ENCODE results near the gene CDKN1C. TPM values are rescaled to one million over a fixed set of nuclear protein-coding genes. Genes with fewer than 3 reads are reported as not detected.

CDKN1C gene
- polyA plus RNA-seq, 1 donor from 2014 or later, result 36.7 TPM

DNA sequence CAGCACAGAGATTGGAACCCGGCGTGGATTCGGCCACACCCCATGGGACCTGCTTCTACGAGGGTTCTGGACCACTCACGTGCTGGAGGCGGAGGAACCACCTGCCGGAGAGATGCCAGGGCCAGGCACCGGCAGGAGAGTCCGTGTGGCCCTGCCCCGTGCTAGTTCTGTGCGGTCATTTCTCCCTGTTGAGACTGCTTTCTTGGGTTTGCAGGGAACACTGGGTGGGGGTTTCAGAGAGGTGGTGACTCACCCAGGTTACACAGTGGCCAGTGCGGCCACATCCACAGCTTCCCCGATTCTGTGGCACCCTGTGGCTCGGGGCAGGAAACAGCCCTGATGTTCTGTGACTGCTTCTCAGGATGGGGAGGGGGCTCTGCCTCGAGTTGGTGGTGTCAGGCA lies 47.3 kb upstream of the CDKN1C start:
- Histone ChIP-seq H3K4me3 (ENCODE audit: low read length) (no peak overlapping the region), H3K27me3 (ENCODE audit: insufficient read depth, low read depth, low read length) (peaks cover 43% of the 10 kb centered on the region), H3K27ac (ENCODE audit: low read length) (no peak overlapping the region), H4K20me1 (ENCODE audit: insufficient read depth) (no peaks in the 10 kb centered on the region), H3F3A (ENCODE audit: insufficient read depth, low read length, poor library complexity, severe bottlenecking) (no peaks in the 10 kb centered on the region), H3K9ac (ENCODE audit: low read length) (no peak overlapping the region), H3K9me3 (ENCODE audit: low read length) (peaks cover 5% of the 10 kb centered on the region), H3K79me2 (replicated peaks; ENCODE audit: insufficient read depth, low read length) (no peaks in the 10 kb centered on the region), H3K36me3 (ENCODE audit: insufficient read depth, low read length) (no peaks in the 10 kb centered on the region), H2AFZ (ENCODE audit: low read depth, low read length) (no peak overlapping the region), H3K4me2 (ENCODE audit: low read length) (no peak overlapping the region), H3K9me2 (ENCODE audit: insufficient read depth, low read length) (no peaks in the 10 kb centered on the region)
- TF ChIP-seq EP300 (conservative IDR thresholded peaks at IDR 0.05; ENCODE audit: poor library complexity, severe bottlenecking) (no peak), POLR2AphosphoS5 (IDR thresholded peaks at IDR 0.05) (no peak), SMC3 (conservative IDR thresholded peaks at IDR 0.05; ENCODE audit: poor library complexity) (no peak), RAD21 (conservative IDR thresholded peaks at IDR 0.05) (no peak), TAF1 (IDR thresholded peaks at IDR 0.05; ENCODE audit: low read depth) (no peak), EZH2 (IDR thresholded peaks at IDR 0.05; ENCODE audit: borderline replicate concordance, insufficient read depth, low read length, poor library complexity, severe bottlenecking) (no peak)
- TF ChIP-seq, protein P1, sequence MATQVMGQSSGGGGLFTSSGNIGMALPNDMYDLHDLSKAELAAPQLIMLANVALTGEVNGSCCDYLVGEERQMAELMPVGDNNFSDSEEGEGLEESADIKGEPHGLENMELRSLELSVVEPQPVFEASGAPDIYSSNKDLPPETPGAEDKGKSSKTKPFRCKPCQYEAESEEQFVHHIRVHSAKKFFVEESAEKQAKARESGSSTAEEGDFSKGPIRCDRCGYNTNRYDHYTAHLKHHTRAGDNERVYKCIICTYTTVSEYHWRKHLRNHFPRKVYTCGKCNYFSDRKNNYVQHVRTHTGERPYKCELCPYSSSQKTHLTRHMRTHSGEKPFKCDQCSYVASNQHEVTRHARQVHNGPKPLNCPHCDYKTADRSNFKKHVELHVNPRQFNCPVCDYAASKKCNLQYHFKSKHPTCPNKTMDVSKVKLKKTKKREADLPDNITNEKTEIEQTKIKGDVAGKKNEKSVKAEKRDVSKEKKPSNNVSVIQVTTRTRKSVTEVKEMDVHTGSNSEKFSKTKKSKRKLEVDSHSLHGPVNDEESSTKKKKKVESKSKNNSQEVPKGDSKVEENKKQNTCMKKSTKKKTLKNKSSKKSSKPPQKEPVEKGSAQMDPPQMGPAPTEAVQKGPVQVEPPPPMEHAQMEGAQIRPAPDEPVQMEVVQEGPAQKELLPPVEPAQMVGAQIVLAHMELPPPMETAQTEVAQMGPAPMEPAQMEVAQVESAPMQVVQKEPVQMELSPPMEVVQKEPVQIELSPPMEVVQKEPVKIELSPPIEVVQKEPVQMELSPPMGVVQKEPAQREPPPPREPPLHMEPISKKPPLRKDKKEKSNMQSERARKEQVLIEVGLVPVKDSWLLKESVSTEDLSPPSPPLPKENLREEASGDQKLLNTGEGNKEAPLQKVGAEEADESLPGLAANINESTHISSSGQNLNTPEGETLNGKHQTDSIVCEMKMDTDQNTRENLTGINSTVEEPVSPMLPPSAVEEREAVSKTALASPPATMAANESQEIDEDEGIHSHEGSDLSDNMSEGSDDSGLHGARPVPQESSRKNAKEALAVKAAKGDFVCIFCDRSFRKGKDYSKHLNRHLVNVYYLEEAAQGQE (IDR thresholded peaks at IDR 0.05; ENCODE audit: borderline replicate concordance), result no peak

DNA sequence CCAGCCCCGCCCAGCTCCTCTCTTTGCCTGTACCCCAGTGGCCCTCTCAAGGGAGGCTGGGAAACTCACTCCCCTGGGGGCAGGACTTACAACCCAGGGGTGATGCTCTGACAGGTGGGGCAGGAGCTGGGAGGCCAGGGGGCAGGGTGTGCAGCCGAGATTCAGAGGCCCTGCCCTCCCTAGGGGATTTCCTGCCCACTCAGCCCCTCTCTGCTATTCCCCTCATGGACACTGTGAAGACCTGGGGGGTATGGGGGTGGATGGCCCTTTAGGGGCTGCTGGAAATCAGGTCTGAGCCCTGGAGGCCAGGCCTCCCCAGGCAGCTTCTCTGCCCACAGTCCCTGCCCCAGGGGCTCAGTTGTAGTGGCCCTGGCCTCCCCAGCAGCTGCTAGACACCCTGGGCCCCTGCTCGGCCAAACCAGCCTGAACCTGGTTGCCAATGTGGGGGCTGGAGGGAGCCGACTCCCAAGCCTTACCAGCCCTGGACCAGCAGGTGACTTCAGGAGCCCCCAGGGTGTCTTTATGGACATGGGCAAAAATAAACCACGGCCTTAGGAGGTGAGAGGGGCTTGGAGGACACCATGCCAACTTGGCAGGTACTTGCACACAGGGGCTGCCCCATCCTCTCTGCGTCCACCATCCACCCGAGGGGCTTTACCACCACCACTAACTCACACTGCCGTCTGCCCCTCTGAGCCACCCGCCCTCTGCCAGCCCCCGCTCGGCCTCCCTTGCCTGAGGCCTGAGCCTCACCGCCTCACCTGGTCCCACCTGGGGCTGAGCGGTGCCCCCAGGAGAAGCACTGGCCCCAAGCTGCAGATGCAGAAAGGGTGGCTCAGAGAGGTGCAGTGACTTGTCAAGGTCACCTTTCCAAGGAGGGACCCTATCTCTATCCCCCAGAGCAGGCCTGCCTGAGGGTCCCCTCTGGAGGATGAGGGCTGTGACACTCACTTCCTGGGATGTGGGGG lies 46.5 kb upstream of the CDKN1C start:
- TF ChIP-seq EP300 (conservative IDR thresholded peaks at IDR 0.05; ENCODE audit: poor library complexity, severe bottlenecking), result no peak
- TF ChIP-seq EZH2 (IDR thresholded peaks at IDR 0.05; ENCODE audit: borderline replicate concordance, insufficient read depth, low read length, poor library complexity, severe bottlenecking), result no peak
- Histone ChIP-seq H3K9me2 (ENCODE audit: insufficient read depth, low read length) (no peaks in the 10 kb centered on the region), H3K9me3 (ENCODE audit: low read length) (no peaks in the 10 kb centered on the region), H3K4me3 (ENCODE audit: low read length) (no peak overlapping the region), H3K27ac (ENCODE audit: low read length) (no peak overlapping the region), H3K27me3 (ENCODE audit: insufficient read depth, low read depth, low read length) (peaks cover 51% of the 10 kb centered on the region), H3F3A (ENCODE audit: insufficient read depth, low read length, poor library complexity, severe bottlenecking) (no peaks in the 10 kb centered on the region), H2AFZ (ENCODE audit: low read depth, low read length) (no peak overlapping the region), H3K4me2 (ENCODE audit: low read length) (no peak overlapping the region), H4K20me1 (ENCODE audit: insufficient read depth) (no peaks in the 10 kb centered on the region), H3K9ac (ENCODE audit: low read length) (no peak overlapping the region), H3K79me2 (replicated peaks; ENCODE audit: insufficient read depth, low read length) (no peaks in the 10 kb centered on the region), H3K36me3 (ENCODE audit: insufficient read depth, low read length) (no peaks in the 10 kb centered on the region)

DNA sequence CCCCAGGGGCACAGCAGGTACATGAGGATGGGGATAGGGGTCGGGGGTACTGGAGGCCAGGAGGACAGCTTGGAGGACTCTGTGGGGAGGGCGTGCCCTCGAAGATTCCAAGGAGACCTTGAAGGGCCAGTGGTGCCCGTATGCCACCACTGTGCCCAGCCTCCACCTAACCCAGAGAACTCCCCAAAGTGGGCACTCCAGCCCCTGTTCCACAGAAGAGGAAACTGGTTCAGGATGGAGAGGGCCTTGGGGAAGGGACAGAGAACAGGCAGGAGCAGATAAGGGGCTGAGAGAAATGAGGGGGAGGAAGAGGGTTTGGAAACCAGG lies 45.8 kb upstream of the CDKN1C start:
- Histone ChIP-seq H3K36me3 (ENCODE audit: insufficient read depth, low read length) (no peaks in the 10 kb centered on the region), H4K20me1 (ENCODE audit: insufficient read depth) (no peaks in the 10 kb centered on the region), H3F3A (ENCODE audit: insufficient read depth, low read length, poor library complexity, severe bottlenecking) (no peaks in the 10 kb centered on the region), H3K79me2 (replicated peaks; ENCODE audit: insufficient read depth, low read length) (no peaks in the 10 kb centered on the region), H3K9me2 (ENCODE audit: insufficient read depth, low read length) (no peaks in the 10 kb centered on the region), H3K4me3 (ENCODE audit: low read length) (no peak overlapping the region), H3K4me2 (ENCODE audit: low read length) (no peak overlapping the region), H3K27ac (ENCODE audit: low read length) (no peak overlapping the region), H3K27me3 (ENCODE audit: insufficient read depth, low read depth, low read length) (peaks cover 54% of the 10 kb centered on the region), H3K9ac (ENCODE audit: low read length) (no peak overlapping the region), H3K9me3 (ENCODE audit: low read length) (no peaks in the 10 kb centered on the region), H2AFZ (ENCODE audit: low read depth, low read length) (no peak overlapping the region)
- TF ChIP-seq POLR2AphosphoS5 (IDR thresholded peaks at IDR 0.05) (no peak), MXI1 (conservative IDR thresholded peaks at IDR 0.05; ENCODE audit: poor library complexity, severe bottlenecking) (no peak)

Measured in neural cell (in vitro differentiated cells).